ENCODE results near the gene ACTN4.

The ACTN4 gene

DNA sequence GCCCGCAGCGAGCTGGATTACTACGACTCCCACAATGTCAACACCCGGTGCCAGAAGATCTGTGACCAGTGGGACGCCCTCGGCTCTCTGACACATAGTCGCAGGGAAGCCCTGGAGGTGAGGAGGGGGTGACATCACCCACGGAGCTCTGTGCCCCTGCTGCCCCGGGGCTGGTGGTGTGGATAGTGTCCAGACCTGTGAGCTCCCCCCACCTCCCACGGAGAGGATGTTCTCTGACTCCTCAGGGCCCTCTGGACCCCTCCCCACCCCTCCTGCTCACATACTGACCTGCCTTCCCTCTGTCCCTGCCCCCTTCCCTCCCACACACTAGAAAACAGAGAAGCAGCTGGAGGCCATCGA is 76.1 kb downstream of the ACTN4 start:
- TF ChIP-seq, protein P1, sequence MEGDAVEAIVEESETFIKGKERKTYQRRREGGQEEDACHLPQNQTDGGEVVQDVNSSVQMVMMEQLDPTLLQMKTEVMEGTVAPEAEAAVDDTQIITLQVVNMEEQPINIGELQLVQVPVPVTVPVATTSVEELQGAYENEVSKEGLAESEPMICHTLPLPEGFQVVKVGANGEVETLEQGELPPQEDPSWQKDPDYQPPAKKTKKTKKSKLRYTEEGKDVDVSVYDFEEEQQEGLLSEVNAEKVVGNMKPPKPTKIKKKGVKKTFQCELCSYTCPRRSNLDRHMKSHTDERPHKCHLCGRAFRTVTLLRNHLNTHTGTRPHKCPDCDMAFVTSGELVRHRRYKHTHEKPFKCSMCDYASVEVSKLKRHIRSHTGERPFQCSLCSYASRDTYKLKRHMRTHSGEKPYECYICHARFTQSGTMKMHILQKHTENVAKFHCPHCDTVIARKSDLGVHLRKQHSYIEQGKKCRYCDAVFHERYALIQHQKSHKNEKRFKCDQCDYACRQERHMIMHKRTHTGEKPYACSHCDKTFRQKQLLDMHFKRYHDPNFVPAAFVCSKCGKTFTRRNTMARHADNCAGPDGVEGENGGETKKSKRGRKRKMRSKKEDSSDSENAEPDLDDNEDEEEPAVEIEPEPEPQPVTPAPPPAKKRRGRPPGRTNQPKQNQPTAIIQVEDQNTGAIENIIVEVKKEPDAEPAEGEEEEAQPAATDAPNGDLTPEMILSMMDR (IDR thresholded peaks at IDR 0.05; ENCODE audit: insufficient read depth, low read length, poor library complexity, severe bottlenecking), result no peak
- Histone ChIP-seq H3K27me3 (replicated peaks; ENCODE audit: control insufficient read depth, insufficient read depth, low read length) (no peaks in the 10 kb centered on the region), H3K4me3 (replicated peaks; ENCODE audit: low read depth, low read length) (no peak overlapping the region), H3K36me3 (ENCODE audit: control insufficient read depth, insufficient read depth, low read length) (peaks cover 55% of the 10 kb centered on the region)
- no peak for DNase-seq (ENCODE audit: extremely low read depth, insufficient read length)

DNA sequence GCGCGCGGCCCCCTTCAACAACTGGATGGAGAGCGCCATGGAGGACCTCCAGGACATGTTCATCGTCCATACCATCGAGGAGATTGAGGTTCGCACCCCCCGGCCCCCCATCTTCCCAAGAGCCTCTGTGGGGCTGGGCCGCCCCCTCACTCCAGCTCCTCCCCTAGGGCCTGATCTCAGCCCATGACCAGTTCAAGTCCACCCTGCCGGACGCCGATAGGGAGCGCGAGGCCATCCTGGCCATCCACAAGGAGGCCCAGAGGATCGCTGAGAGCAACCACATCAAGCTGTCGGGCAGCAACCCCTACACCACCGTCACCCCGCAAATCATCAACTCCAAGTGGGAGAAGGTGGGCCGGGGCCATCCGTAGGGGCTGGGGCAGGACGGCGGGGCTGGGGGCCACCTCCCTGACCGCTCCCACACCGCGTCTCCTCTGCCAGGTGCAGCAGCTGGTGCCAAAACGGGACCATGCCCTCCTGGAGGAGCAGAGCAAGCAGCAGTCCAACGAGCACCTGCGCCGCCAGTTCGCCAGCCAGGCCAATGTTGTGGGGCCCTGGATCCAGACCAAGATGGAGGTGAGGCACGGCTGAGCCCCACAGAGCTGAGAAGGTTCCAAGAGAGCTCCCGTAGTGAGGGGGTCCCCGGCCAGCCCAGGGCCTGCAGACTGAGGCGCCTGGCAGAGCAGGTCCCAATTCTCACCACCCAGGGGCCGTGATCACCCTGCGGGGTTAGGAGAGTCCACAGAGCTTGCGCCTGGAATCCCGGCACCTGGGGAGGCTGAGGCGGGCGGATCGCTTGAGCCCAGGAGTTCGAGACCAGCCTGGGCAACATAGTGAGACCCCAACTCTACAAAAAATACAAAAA is 76.8 kb downstream of the ACTN4 start:
- TF ChIP-seq, protein P1 (IDR thresholded peaks at IDR 0.05; ENCODE audit: insufficient read depth, low read length, poor library complexity, severe bottlenecking), result no peak
- DNase-seq (ENCODE audit: extremely low read depth, insufficient read length), result no peak
- H3K36me3 ChIP-seq (ENCODE audit: control insufficient read depth, insufficient read depth, low read length), result peaks cover 52% of the 10 kb centered on the region
- no peaks in the 10 kb centered on the region for H3K27me3 ChIP-seq (replicated peaks; ENCODE audit: control insufficient read depth, insufficient read depth, low read length)
- no peak overlapping the region for H3K4me3 ChIP-seq (replicated peaks; ENCODE audit: low read depth, low read length)

DNA sequence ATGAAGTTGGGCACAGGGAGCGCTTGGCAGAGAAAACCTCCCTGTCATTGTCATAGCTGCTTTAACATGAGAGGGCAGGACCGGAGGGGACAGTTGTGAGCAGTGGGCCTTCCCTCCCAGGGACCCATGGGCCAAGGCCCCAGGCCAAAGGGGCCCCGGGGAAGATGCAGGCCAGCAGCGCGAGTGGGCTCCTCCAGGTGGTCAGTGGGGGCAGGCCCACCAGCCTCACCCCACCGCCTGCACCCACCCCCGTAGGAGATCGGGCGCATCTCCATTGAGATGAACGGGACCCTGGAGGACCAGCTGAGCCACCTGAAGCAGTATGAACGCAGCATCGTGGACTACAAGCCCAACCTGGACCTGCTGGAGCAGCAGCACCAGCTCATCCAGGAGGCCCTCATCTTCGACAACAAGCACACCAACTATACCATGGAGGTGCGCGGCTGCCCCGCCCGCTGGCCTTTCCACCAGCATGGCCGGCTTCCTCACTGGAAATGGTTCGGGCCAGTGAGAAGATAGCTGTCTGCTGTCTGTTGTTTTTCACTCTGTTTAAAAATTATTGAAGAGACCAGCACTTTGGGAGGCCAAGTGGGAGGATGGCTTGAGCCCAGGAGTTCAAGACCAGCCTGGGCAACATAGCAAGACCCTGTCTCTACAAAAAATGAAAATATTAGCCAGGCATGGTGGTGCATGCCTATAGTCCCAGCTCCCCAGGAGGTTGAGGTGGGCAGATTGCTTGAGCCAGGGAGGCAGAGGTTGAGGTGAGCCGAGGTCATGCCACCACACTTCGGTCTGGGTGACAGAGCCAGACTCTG is 78.2 kb downstream of the ACTN4 start:
- Histone ChIP-seq H3K4me3 (replicated peaks; ENCODE audit: low read depth, low read length) (no peak overlapping the region), H3K36me3 (ENCODE audit: control insufficient read depth, insufficient read depth, low read length) (peaks cover 46% of the 10 kb centered on the region), H3K27me3 (replicated peaks; ENCODE audit: control insufficient read depth, insufficient read depth, low read length) (no peaks in the 10 kb centered on the region)
- DNase-seq (ENCODE audit: extremely low read depth, insufficient read length), result no peak
- TF ChIP-seq, protein P1 (IDR thresholded peaks at IDR 0.05; ENCODE audit: insufficient read depth, low read length, poor library complexity, severe bottlenecking), result no peak

DNA sequence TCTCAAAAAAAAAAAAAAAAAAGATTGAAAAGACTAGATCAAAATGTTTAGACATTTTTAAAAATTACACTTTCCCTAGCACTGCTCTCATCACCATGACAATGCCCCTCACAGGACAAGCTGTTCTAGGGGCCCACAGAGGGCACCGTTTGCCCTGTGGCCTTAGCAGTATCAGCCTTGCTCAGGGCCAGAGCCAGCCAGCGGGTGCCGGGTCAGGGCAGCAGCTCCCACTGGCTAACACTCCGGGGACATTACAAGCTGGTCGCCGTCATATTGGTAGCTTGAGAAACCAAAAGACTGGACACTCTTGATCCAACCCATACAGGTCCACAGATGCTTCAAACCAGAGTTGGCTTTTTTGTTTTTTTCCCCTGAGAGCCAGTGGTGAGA is 78.8 kb downstream of the ACTN4 start:
- H3K36me3 ChIP-seq (ENCODE audit: control insufficient read depth, insufficient read depth, low read length), result peaks cover 48% of the 10 kb centered on the region
- TF ChIP-seq, protein P1 (IDR thresholded peaks at IDR 0.05; ENCODE audit: insufficient read depth, low read length, poor library complexity, severe bottlenecking), result no peak
- H3K27me3 ChIP-seq (replicated peaks; ENCODE audit: control insufficient read depth, insufficient read depth, low read length), result no peaks in the 10 kb centered on the region
- DNase-seq (ENCODE audit: extremely low read depth, insufficient read length), result no peak
- no peak overlapping the region for H3K4me3 ChIP-seq (replicated peaks; ENCODE audit: low read depth, low read length)

DNA sequence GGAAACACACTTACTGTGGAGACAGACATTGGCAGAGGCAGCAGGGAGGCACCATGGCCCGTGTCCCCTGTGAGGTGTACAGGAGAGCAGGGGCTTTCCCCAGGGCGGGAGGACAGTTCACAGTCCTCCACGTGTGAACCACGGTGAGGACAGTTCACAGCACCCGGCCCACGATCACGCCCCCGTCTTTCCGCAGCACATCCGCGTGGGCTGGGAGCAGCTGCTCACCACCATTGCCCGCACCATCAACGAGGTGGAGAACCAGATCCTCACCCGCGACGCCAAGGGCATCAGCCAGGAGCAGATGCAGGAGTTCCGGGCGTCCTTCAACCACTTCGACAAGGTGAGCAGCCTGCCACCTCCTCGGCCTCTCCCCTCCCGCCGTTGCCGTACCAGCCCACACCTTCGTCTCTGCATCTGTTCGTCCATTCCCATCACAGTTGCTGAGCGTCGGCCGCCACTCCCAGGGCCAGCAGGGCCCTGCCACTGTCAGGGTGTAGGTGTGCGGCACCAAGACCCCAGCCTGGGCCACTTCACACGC is 79.4 kb downstream of the ACTN4 start:
- Histone ChIP-seq H3K36me3 (ENCODE audit: control insufficient read depth, insufficient read depth, low read length) (peaks cover 43% of the 10 kb centered on the region), H3K27me3 (replicated peaks; ENCODE audit: control insufficient read depth, insufficient read depth, low read length) (no peaks in the 10 kb centered on the region), H3K4me3 (replicated peaks; ENCODE audit: low read depth, low read length) (no peak overlapping the region)
- DNase-seq (ENCODE audit: extremely low read depth, insufficient read length), result no peak
- TF ChIP-seq, protein P1 (IDR thresholded peaks at IDR 0.05; ENCODE audit: insufficient read depth, low read length, poor library complexity, severe bottlenecking), result no peak

All from GM06990 (cell line).